GM23248 (cell line): ENCODE data around the gene RFX2. TPM values are rescaled to one million over a fixed set of nuclear protein-coding genes. Genes with fewer than 3 reads are reported as not detected.
"Not testable (repeated sequence)": the region's sequence is repeated elsewhere in the genome, so short reads cannot be mapped to it uniquely, and the experiment has no call there.

Source experiments
- DNase-seq: peaks from one replicate; pipeline ENCODE4 v3.0.0-alpha.2; 2015
- H2AFZ ChIP-seq: fragments of 200-600 bp; sonication (generic); 2 replicates; pipeline ENCODE4 v1.6.1; 2016; ENCODE audit warnings: antibody characterized with exemption
- H3F3A ChIP-seq: fragments of 200-600 bp; sonication (generic); 2 replicates; pipeline ENCODE4 v1.6.1; 2016; ENCODE audit warnings: mild to moderate bottlenecking, antibody characterized with exemption, mixed run types; ENCODE audit not compliant: insufficient read depth
- H3K27ac ChIP-seq: fragments of 200-600 bp; sonication (generic); 2 replicates; pipeline ENCODE4 v1.5.1; 2016; ENCODE audit warnings: mild to moderate bottlenecking
- H3K27me3 ChIP-seq: fragments of 200-600 bp; sonication (generic); replicated peaks from 2 replicates; pipeline ENCODE4 v1.6.1; 2016; ENCODE audit warnings: mild to moderate bottlenecking; ENCODE audit not compliant: insufficient read depth
- H3K36me3 ChIP-seq: fragments of 200-600 bp; sonication (generic); 2 replicates; pipeline ENCODE4 v1.6.1; 2016; ENCODE audit warnings: low read depth, mild to moderate bottlenecking
- H3K4me1 ChIP-seq: fragments of 200-600 bp; sonication (generic); 2 replicates; pipeline ENCODE4 v1.6.1; 2016; ENCODE audit warnings: mild to moderate bottlenecking; ENCODE audit not compliant: insufficient read depth
- H3K4me2 ChIP-seq: fragments of 200-600 bp; sonication (generic); one replicate; pipeline ENCODE4 v1.6.1; 2016; ENCODE audit warnings: mild to moderate bottlenecking; ENCODE audit not compliant: unreplicated experiment
- H3K4me3 ChIP-seq: fragments of 200-600 bp; sonication (generic); 2 replicates; pipeline ENCODE4 v1.5.1; 2016; ENCODE audit warnings: mild to moderate bottlenecking
- H3K79me2 ChIP-seq: fragments of 200-600 bp; sonication (generic); 2 replicates; pipeline ENCODE4 v1.6.1; 2016; ENCODE audit warnings: mild to moderate bottlenecking; ENCODE audit not compliant: insufficient read depth
- H3K9ac ChIP-seq: fragments of 200-600 bp; sonication (generic); 2 replicates; pipeline ENCODE4 v1.6.1; 2016; ENCODE audit warnings: mild to moderate bottlenecking
- H3K9me2 ChIP-seq: fragments of 200-600 bp; sonication (generic); 2 replicates; pipeline ENCODE4 v1.6.1; 2016; ENCODE audit warnings: mixed run types, mild to moderate bottlenecking, moderate library complexity; ENCODE audit not compliant: insufficient read depth
- H3K9me3 ChIP-seq: fragments of 200-600 bp; sonication (generic); one replicate; pipeline ENCODE4 v1.6.1; 2017; ENCODE audit warnings: low read depth
- H4K20me1 ChIP-seq: fragments of 200-600 bp; sonication (generic); 2 replicates; pipeline ENCODE4 v1.6.0; 2016; ENCODE audit not compliant: insufficient read depth
- EZH2 ChIP-seq: fragments of 200-600 bp; sonication (generic); IDR thresholded peaks from 2 replicates; pipeline ENCODE4 v1.6.1; 2018; ENCODE audit warnings: antibody characterized with exemption, mild to moderate bottlenecking; ENCODE audit not compliant: insufficient read depth, poor library complexity, severe bottlenecking
- EZH2phosphoT487 ChIP-seq: fragments of 200-600 bp; sonication (generic); IDR thresholded peaks from 2 replicates; pipeline ENCODE4 v1.6.1; 2018; ENCODE audit warnings: antibody characterized with exemption, moderate library complexity, mild to moderate bottlenecking, low read depth; ENCODE audit not compliant: insufficient read depth
- WGBS, 2 experiments: methylation state at CpG; one replicate each; pipeline ENCODE4 v1.1.6; 2015 to 2017; ENCODE audit warnings: low lambda C conversion rate in 2 of 2, low coverage in 1 of 2; ENCODE audit errors: missing lambda C conversion rate in 2 of 2; 5-methylcytosine and 5-hydroxymethylcytosine counted together
- in situ Hi-C: fragments of 300-500 bp; cut with MboI; formaldehyde crosslinking; loops from 2 replicates; pipeline ENCODE4 v1.15.0; 2020
- polyA plus RNA-seq: library from polyadenylated mRNA; unstranded; fragments of >200 nt; fragmentation: Nextera tagmentation; extraction: Ambion mirVana; gene quantifications from 2 replicates; pipeline ENCODE4 v1.2.1, GENCODE V29; 2016
- total RNA-seq: library from RNA; depleted of rRNA; stranded (reverse); fragments of >200 nt; shearing (Covaris generic); gene quantifications from 2 replicates; pipeline ENCODE4 v1.2.3, GENCODE V29; 2014

RFX2 gene
- total and polyA plus RNA-seq, 2 experiments from 2014 or later, result 11.3 to 13.1 TPM

DNA sequence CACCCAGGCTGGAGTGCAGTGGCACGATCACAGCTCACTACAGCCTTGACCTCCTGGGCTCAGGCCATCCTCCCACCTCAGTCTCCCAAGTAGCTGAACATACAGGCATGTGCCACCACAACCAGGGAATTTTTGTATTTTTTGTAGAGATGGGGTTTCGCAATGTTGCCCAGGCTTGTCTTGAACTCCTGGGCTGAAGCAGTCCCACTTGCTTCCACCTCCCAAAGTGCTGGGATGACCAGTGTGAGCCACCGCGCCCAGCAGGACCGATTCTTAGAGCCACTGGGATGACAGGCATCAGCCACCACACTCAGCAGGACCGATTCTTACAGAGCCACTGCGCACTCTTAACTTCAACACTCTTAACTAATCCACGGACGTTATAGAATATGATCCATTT, 77.5 kb downstream of the RFX2 start:
- no peak overlapping the region for H2AFZ ChIP-seq
- no peaks in the 10 kb centered on the region for H3K9me3 ChIP-seq
- no peaks in the 10 kb centered on the region for H3K9me2 ChIP-seq
- peaks cover 26% of the 10 kb centered on the region for H3F3A ChIP-seq
- no peaks in the 10 kb centered on the region for H3K27me3 ChIP-seq
- H3K4me3 ChIP-seq, result no peak overlapping the region
- WGBS, 2 experiments, result 95 to 96% methylated on average over 9 of the region's 9 CpGs
- H3K4me2 ChIP-seq, result no peak overlapping the region
- peaks cover 14% of the 10 kb centered on the region for H3K4me1 ChIP-seq
- H3K36me3 ChIP-seq, result no peaks in the 10 kb centered on the region
- no peak overlapping the region for H3K9ac ChIP-seq
- no peak for DNase-seq
- no peaks in the 10 kb centered on the region for H4K20me1 ChIP-seq
- in situ Hi-C loops, result no loop called here
- H3K27ac ChIP-seq, result no peak overlapping the region
- no peak for TF ChIP-seq EZH2phosphoT487
- no peak for TF ChIP-seq EZH2
- H3K79me2 ChIP-seq, result no peaks in the 10 kb centered on the region

DNA sequence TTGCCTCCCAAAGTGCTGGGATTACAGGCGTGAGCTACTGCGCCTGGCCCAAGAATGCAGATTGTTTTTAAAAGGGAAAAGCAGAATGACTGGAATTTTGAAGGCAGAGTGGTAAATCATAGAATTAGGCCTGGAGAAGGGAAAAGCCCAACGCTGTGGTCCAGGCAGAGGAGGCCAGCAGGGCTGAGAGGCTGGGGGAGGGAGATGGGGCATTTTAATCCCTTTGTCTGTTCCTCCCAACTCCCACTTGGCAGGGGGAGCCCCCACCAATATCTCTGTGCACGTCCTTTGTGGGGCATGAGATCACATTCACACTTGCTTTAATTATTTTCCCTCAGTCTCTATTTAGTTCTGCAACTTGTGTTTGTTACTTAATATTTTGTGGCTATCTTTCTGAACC, 77.9 kb downstream of the RFX2 start:
- Histone ChIP-seq H3K9me2 (no peaks in the 10 kb centered on the region), H2AFZ (no peak overlapping the region), H3K4me3 (no peak overlapping the region), H3K27ac (no peak overlapping the region), H3K36me3 (no peaks in the 10 kb centered on the region), H3F3A (peaks cover 26% of the 10 kb centered on the region), H3K9ac (no peak overlapping the region), H3K4me2 (no peak overlapping the region), H3K9me3 (no peaks in the 10 kb centered on the region), H4K20me1 (no peaks in the 10 kb centered on the region), H3K4me1 (peaks cover 14% of the 10 kb centered on the region), H3K27me3 (no peaks in the 10 kb centered on the region), H3K79me2 (no peaks in the 10 kb centered on the region)
- DNase-seq, result no peak
- no peak for TF ChIP-seq EZH2
- no peak for TF ChIP-seq EZH2phosphoT487
- in situ Hi-C loops, result no loop called here
- 97 to 98% methylated on average over 4 of the region's 4 CpGs for WGBS, 2 experiments

DNA sequence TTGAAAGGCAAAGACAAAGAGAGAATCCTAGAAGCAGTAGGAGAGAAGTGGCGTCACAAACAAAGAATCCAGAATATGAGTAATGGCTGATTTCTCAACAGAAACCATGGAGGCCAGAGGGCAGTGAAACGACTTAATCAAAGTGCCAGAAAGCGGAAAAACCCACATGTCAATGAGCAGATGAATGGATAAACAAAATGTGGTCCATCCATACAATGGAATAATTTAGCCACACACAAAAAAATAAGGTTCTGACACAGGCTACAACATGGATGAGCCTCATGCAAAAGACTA, 80.1 kb downstream of the RFX2 start:
- WGBS, 2 experiments, result 10 to 11% methylated on average over 3 of the region's 3 CpGs
- Histone ChIP-seq H3F3A (peaks cover 26% of the 10 kb centered on the region), H3K79me2 (no peaks in the 10 kb centered on the region), H3K9ac (no peak overlapping the region), H3K27ac (peak overlapping the region; percentile 19), H3K4me1 (peaks cover 14% of the 10 kb centered on the region), H3K27me3 (no peaks in the 10 kb centered on the region), H3K4me3 (no peak overlapping the region), H4K20me1 (no peaks in the 10 kb centered on the region), H3K9me3 (no peaks in the 10 kb centered on the region), H2AFZ (no peak overlapping the region), H3K4me2 (no peak overlapping the region), H3K36me3 (no peaks in the 10 kb centered on the region), H3K9me2 (no peaks in the 10 kb centered on the region)
- in situ Hi-C loops, result no loop called here
- TF ChIP-seq EZH2 (no peak), EZH2phosphoT487 (0 out of 2 replicates have a peak, but pooled peaks have one; percentile 40)
- DNase-seq, result peak; percentile 88

DNA sequence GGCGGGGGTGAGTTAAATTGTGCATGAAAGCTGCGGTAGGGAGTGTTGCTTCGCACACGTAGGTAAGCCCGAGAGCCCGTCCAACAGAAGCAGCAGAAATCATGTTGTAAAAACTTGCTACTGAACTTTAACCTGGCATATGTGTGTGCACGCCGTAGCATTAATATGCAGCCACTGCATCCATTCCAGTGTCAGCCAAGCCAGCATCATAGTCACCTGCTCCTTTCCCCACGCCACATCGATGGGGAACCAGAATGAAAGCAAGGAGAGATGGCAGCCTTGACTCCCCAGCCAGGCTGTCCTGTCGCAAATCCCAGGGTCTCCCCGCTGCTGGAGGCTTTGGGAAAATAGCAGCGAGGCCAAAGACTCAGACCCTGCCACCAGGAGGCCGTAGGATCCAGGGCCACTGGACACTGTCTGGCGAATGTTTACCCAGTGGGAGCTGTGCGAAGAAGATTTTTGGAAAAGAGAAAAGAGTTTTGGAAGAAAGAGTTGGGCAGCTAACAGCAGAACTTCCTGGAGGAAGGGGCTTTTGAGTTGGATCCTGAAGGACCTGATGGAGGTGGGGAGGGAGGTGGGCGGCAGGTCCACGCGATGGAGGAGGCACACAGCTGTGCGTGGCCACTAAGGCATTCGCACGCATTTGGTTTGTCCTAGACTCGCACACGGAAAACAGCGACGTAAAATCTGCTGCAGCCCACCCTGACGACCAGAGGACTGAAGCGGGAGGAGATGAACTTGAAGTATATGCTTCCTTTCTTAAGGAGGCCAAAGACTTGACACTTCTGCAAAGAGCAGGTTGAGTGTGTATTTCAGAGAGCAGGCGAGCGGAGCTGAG, 83.7 kb downstream of the RFX2 start:
- Histone ChIP-seq H3K36me3 (no peaks in the 10 kb centered on the region), H3K79me2 (no peaks in the 10 kb centered on the region), H3F3A (peaks cover 32% of the 10 kb centered on the region), H3K4me3 (no peak overlapping the region), H3K4me1 (peaks cover 27% of the 10 kb centered on the region), H4K20me1 (no peaks in the 10 kb centered on the region), H3K9ac (no peak overlapping the region), H2AFZ (no peak overlapping the region), H3K27me3 (no peaks in the 10 kb centered on the region), H3K4me2 (no peak overlapping the region), H3K27ac (no peak overlapping the region), H3K9me2 (no peaks in the 10 kb centered on the region), H3K9me3 (no peaks in the 10 kb centered on the region)
- in situ Hi-C loops, result no loop called here
- no peak for DNase-seq
- TF ChIP-seq EZH2 (no peak), EZH2phosphoT487 (no peak)
- WGBS, 2 experiments, result 95 to 98% methylated on average over 30 of the region's 30 CpGs

DNA sequence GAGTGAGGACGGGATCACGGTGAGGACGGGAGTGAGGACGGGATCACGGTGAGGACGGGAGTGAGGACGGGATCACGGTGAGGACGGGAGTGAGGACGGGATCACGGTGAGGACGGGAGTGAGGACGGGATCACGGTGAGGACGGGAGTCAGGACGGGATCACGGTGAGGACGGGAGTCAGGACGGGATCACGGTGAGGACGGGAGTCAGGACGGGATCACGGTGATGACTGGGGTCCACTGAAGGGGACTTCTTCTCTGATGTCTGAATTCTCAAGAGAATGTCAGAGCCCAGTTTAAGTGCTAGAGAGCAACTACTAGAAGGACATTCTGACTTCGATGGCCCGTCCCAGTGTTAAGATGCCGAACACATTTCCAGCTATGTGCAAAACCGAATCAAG, 85.5 kb downstream of the RFX2 start:
- Histone ChIP-seq H3K4me1 (peaks cover 16% of the 10 kb centered on the region), H3F3A (peaks cover 20% of the 10 kb centered on the region)
- H3K79me2 ChIP-seq, H3K9ac ChIP-seq, H3K4me3 ChIP-seq, H3K27ac ChIP-seq, H3K4me2 ChIP-seq, H4K20me1 ChIP-seq, H3K9me3 ChIP-seq, H2AFZ ChIP-seq, DNase-seq, in situ Hi-C loops, H3K27me3 ChIP-seq, H3K9me2 ChIP-seq, H3K36me3 ChIP-seq: not testable (repeated sequence)
- 97 to 100% methylated on average over 10 to 27 of the region's 27 CpGs for WGBS, 2 experiments
